Body of pancreas (tissue), 4 donors: ENCODE results near the gene GRXCR1. TPM values are rescaled to one million over a fixed set of nuclear protein-coding genes. Genes with fewer than 3 reads are reported as not detected.

Experiments used
- ATAC-seq: fragments of 150-250 bp; one replicate; pipeline ENCODE4 v1.9.1; 2016
- DNase-seq, 4 donors: peaks; one replicate each; pipeline ENCODE4 v3.0.0-alpha.2; 2019
- H3K27ac ChIP-seq, 4 donors: fragments of 200-600 bp; sonication (generic); 1 replicate in 3 of 4; 2 replicates in 1 of 4; pipeline versions ENCODE4 v1.5.1 to v1.6.1; 2016 to 2019; ENCODE audit warnings: mild to moderate bottlenecking in 1 of 4, mixed read lengths in 1 of 4, moderate library complexity in 1 of 4
- H3K27me3 ChIP-seq, 2 donors: fragments of 200-600 bp; sonication (generic); one replicate each; pipeline ENCODE4 v1.6.0; 2016; ENCODE audit warnings: mild to moderate bottlenecking in 1 of 2
- H3K36me3 ChIP-seq, 2 donors: fragments of 200-600 bp; sonication (generic); replicated peaks in 1 of 2; 2 replicates each; pipeline ENCODE4 v1.5.1; 2016; ENCODE audit warnings: low read depth in 2 of 2; ENCODE audit not compliant: insufficient read depth in 1 of 2
- H3K4me1 ChIP-seq: fragments of 200-600 bp; sonication (generic); one replicate; pipeline ENCODE4 v1.6.0; 2016
- H3K4me3 ChIP-seq, 2 donors: fragments of 200-600 bp; sonication (generic); 1 replicate in 1 of 2; 2 replicates in 1 of 2; pipeline ENCODE4 v1.5.1; 2016 to 2019
- H3K9me3 ChIP-seq, 3 donors: fragments of 200-600 bp; sonication (generic); 1 replicate in 2 of 3; 2 replicates in 1 of 3; pipeline ENCODE4 v1.5.1; 2016
- CTCF ChIP-seq, 7 experiments: fragments of 450-650 bp in 4 of 7; fragments of 200-600 bp in 3 of 7; sonication (generic) in 3 of 7; IDR thresholded peaks; one replicate each; pipeline ENCODE4 v1.5.1; 2016 to 2019; ENCODE audit warnings: antibody characterized with exemption in 7 of 7
- POLR2A ChIP-seq, 3 donors: fragments of 450-650 bp; IDR thresholded peaks; one replicate each; pipeline ENCODE4 v1.6.1; 2016; ENCODE audit warnings: antibody characterized with exemption in 3 of 3, mild to moderate bottlenecking in 2 of 3
- WGBS, 2 donors: methylation state at CpG; one replicate each; pipeline ENCODE4 v1.1.5; 2017; 5-methylcytosine and 5-hydroxymethylcytosine counted together
- intact Hi-C: fragments of 100-400 bp; cut with DNase I; formaldehyde crosslinking; loops from one replicate; pipeline ENCODE4 v1.15.1; 2023
- total RNA-seq, 2 donors: library from RNA; depleted of rRNA; stranded (reverse); fragments of >200 nt; gene quantifications; one replicate each; pipeline ENCODE4 v1.1.0, GENCODE V29; 2016

GRXCR1 gene
- total RNA-seq, 2 donors from 2014 or later, result not detected

- DNase-seq (peak in 1 of 4 donors; percentile 6), ATAC-seq (no peak)
- Histone ChIP-seq H3K27ac (no peak overlapping the region), H3K36me3 (no peaks in the 10 kb centered on the region), H3K4me1 (no peaks in the 10 kb centered on the region), H3K9me3 (peaks cover 0 to 3% (median 0%) of the 10 kb centered on the region in 3 donors), H3K27me3 (no peaks in the 10 kb centered on the region), H3K4me3 (no peak overlapping the region)
- 11 to 29% methylated on average over 2 of the region's 2 CpGs for WGBS, 2 donors
- intact Hi-C loops, result no loop called here
- no peak for TF ChIP-seq POLR2A (IDR thresholded peaks at IDR 0.05)
- no peak for TF ChIP-seq CTCF (IDR thresholded peaks at IDR 0.05)
Observed at GRCh38 chr4:42965326-42965725, 72.8 kb downstream of the GRXCR1 start.

GRCh38 chr4:42985976-42986375 lies 93.5 kb downstream of the GRXCR1 start:
- no peaks in the 10 kb centered on the region for H3K36me3 ChIP-seq
- no peak overlapping the region for H3K4me3 ChIP-seq
- TF ChIP-seq CTCF (IDR thresholded peaks at IDR 0.05) (no peak), POLR2A (IDR thresholded peaks at IDR 0.05) (no peak)
- ATAC-seq (no peak), DNase-seq (no peak)
- H3K4me1 ChIP-seq, result no peaks in the 10 kb centered on the region
- H3K27me3 ChIP-seq, result no peaks in the 10 kb centered on the region
- H3K27ac ChIP-seq, result no peak overlapping the region
- intact Hi-C loops, result no loop called here
- no peaks in the 10 kb centered on the region for H3K9me3 ChIP-seq

GRCh38 chr4:42995343-42995944 lies 102.9 kb downstream of the GRXCR1 start:
- DNase-seq (no peak), ATAC-seq (peak; percentile 60)
- no peaks in the 10 kb centered on the region for H3K4me1 ChIP-seq
- TF ChIP-seq CTCF (IDR thresholded peaks at IDR 0.05) (peak; percentile 14 to 62 (median 55)), POLR2A (IDR thresholded peaks at IDR 0.05) (no peak)
- H3K36me3 ChIP-seq, result no peaks in the 10 kb centered on the region
- 25 to 26% methylated on average over 6 of the region's 6 CpGs for WGBS, 2 donors
- no peak overlapping the region for H3K4me3 ChIP-seq
- no peaks in the 10 kb centered on the region for H3K27me3 ChIP-seq
- H3K27ac ChIP-seq, result no peak overlapping the region
- H3K9me3 ChIP-seq, result no peaks in the 10 kb centered on the region
- intact Hi-C loops, result no loop called here

- Histone ChIP-seq H3K4me3 (no peak overlapping the region), H3K9me3 (peaks cover 0 to 13% (median 0%) of the 10 kb centered on the region in 3 donors), H3K36me3 (no peaks in the 10 kb centered on the region), H3K4me1 (no peaks in the 10 kb centered on the region), H3K27ac (no peak overlapping the region), H3K27me3 (no peaks in the 10 kb centered on the region)
- intact Hi-C loops, result no loop called here
- ATAC-seq, result no peak
- TF ChIP-seq POLR2A (IDR thresholded peaks at IDR 0.05) (no peak), CTCF (IDR thresholded peaks at IDR 0.05) (no peak)
- DNase-seq, result no peak
- WGBS, 2 donors, result 82 to 86% methylated on average over 1 of the region's 1 CpG
Observed at GRCh38 chr4:43008793-43009192, 116.3 kb downstream of the GRXCR1 start.

GRCh38 chr4:43014256-43014655 lies 121.7 kb downstream of the GRXCR1 start:
- Histone ChIP-seq H3K36me3 (no peaks in the 10 kb centered on the region), H3K27ac (no peak overlapping the region), H3K4me3 (no peak overlapping the region), H3K27me3 (no peaks in the 10 kb centered on the region), H3K4me1 (no peaks in the 10 kb centered on the region), H3K9me3 (no peaks in the 10 kb centered on the region)
- DNase-seq (no peak), ATAC-seq (no peak)
- intact Hi-C loops, result no loop called here
- TF ChIP-seq CTCF (IDR thresholded peaks at IDR 0.05), result no peak
- 84 to 87% methylated on average over 4 of the region's 4 CpGs for WGBS, 2 donors
